HG02938 (cell line): ENCODE measurements around the gene MLST8.
A peak's percentile ranks its signal among the peaks of the same experiment; 100 is the strongest.
"Not testable (repeated sequence)": the region's sequence is repeated elsewhere in the genome, so short reads cannot be mapped to it uniquely, and the experiment has no call there.

Experiments
- ATAC-seq: cut with Tn5 transposase; IDR thresholded peaks from one replicate; pipeline ENCODE4 v1.9.1; 2021; ENCODE audit warnings: mild to moderate bottlenecking, moderate library complexity; ENCODE audit not compliant: unreplicated experiment

Gene MLST8

GRCh38 chr16:2242598-2242997 is 37.3 kb downstream of the MLST8 start:
- ATAC-seq: no peak

- no peak for ATAC-seq
Measured at GRCh38 chr16:2243031-2243528, 37.8 kb downstream of the MLST8 start.

DNA sequence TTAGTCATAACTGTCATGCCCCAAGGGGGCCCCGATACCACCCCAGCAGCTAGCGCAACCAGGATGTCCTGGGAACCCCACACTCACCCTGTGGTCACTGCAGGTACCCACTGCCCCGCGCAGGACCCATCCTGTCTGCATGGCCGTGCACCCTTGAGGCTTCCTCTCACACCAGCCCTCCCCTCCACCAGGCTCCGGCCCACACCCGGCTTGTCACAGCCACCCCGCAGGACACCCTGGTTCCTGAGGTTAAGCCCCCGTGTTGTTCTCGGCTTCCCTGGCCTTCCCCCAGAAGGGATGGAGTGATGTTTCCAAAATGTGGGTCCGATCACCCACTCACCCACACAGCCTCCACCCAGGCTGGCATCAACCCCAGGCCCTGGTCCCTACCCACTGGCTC is 38.5 kb downstream of the MLST8 start:
- no peak for ATAC-seq

DNA sequence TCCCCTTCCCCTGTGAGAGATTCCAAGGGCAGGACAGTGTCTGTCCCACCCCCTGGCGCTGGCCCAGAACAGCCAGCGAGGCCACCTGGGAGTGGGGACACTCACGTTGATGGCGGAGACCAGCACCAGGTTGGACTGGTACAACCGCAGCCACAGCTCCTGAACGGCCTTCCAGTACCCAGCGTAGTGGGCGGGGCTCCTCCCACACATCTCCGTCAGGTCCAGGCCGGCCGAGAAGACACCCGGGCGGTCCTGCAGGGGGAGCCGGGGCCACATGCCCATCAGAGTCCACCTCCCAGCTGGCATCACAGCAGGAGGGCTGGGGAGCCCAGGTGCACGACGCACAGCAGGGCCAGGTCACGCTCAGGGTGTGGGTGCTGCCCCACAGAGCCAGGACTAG is 39.0 kb downstream of the MLST8 start:
- no peak for ATAC-seq

DNA sequence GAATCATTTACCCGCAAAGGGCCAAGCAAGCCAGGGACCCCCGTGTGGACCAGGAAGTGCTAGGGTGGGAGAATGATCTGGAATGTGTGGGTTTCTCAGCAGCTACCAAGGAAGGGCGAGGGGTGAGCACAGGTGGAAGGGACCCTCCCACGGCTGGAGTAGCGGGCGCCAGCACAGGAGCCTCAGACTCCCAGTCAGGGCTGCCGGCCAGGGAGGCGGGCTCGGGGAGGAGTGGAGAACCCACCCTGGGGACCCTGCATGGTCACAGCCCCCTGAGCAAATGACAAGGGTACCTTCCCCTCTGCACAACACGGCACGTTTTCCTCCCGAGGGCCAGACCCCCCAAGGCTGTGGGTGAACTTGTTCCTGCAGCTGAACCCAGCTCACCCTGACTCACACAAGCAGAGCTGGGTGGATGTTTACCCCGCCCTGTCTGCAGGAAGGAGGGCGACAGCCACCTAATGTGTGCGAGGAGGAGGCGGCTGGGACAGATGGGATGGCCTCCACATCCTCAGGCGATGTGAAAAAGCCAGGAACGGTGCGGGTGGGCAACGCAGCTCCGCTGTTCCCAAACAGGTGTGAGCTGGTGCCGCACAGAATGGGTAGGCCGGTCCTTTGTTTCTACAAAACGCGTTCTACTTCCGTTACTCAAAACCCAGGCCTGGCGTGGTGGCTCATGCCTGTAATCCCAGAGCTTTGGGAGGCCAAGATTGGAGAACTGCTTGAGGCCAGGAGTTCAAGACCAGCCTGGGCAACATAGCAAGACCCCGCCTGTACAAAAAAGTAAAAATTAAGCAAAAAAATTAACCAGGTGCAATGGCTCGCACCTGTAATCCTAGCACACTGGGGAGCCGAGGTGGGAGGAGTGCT is 39.9 kb downstream of the MLST8 start:
- no peak for ATAC-seq

GRCh38 chr16:2246301-2246885 is 41.1 kb downstream of the MLST8 start:
- ATAC-seq: no peak

- peak; percentile 2 for ATAC-seq
Measured at GRCh38 chr16:2250652-2251295, 45.5 kb downstream of the MLST8 start.

DNA sequence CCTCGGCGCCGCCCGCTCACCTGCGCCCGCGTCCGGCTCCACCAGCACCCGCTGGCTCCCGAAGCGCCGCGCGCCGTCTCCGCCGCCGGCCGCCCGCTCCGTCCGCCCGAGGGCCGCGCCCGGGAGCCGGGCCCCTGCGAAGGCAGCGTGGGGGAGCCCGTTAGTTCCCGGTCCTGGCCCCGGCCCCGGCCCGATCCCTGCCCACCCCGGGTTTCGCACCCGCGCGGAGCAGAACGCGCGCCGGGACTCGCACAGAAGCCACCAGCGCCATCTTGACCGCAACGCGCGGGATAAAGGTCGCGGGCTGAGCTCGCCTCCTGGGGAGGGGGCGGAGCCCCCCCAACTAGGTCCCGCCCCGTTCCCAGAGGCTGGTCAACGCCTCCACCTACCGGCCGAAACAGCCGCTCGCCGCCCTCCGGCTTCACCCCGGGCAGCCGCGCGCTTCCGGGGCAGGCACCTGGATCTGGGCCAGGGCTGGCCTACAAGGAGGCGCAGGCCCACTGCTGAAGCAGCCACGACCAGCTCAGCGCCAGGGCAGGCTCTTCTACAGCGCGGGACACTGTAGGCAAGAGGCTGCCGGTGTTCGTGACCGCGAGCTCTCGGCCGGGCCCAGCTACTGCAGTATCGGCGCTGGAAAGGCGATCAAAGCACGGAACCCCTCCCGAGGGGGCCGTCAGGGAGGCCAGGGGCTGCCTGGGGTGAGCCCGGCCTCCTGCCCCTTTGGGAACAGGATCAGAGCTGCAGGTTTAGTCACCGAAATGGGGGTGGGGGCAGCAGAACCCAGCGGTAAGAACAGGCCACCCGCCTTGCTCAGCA is 46.2 kb downstream of the MLST8 start, which contains the start of gene ECI1:
Gene ECI1 (minus strand): TSS at position 292 of the 816 bp plus-strand sequence. CDS start 21 bp downstream, at position 271.
- peak; percentile 82 for ATAC-seq

GRCh38 chr16:2252806-2253148 is 47.5 kb downstream of the MLST8 start:
- no peak for ATAC-seq

DNA sequence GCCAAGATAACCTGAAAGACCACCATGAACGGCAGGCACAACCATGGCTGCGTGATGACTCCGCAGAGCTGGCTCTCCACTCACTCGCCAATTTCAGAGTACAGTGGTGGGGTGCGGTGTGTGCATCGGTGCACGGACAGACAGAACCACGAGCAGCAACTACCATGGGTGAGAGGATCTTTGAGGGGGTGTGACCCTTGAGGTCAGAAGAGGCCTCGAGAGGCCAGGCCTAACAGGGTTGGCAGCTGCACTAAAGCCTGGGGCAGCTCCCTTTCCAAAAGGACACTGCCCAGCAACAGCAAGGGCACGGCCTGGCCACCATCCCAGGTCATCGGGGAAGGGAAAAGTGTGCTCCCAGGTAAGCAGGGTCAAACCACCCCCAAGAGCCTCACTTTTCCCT is 48.0 kb downstream of the MLST8 start:
- no peak for ATAC-seq

DNA sequence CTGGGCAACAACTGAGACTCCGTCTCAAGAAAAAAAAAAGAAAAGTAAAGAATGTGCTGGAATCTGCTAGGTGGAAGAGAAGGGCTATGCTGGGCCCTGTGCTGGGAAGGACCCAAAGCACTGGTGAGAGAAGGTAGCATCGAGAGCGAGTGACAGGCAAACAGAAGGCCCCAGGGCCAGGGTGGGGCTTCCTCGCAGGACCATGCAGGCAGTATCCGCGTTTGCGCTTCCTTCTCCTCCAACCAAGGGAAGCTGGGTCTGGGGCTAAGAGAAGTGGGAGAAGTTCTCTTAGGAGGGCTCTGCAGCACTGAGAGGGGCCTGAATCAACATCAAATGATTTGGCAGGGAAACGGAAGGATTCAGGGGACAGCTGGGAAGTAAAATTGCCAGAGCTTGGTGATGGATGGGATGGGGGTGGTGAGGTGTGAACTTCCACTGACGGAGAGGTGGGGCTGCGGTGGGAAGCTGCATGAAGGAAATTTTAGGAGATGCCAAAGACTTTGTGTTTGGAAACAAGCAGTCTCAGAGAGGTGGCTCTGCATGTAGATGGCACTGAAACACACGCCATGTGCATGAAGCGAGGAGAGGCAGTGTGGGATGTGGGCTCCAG is 51.4 kb downstream of the MLST8 start:
- ATAC-seq: no peak

GRCh38 chr16:2257726-2258125 is 52.5 kb downstream of the MLST8 start:
- no peak for ATAC-seq

GRCh38 chr16:2258530-2258929 is 53.3 kb downstream of the MLST8 start:
- ATAC-seq: not testable (repeated sequence)
